NCI-H446 (cell line): ENCODE measurements around the gene PEF1.

Experiments
- DNase-seq, 2 experiments: peaks; one replicate each; lab custom pipeline; 2025; lab: John Stamatoyannopoulos, UW

PEF1 gene

GRCh38 chr1:31583995-31584868 is 60.4 kb downstream of the PEF1 start:
- DNase-seq, result no peak

GRCh38 chr1:31583082-31583994 is 61.3 kb downstream of the PEF1 start:
- no peak for DNase-seq

GRCh38 chr1:31581821-31582810 is 62.6 kb downstream of the PEF1 start:
- no peak for DNase-seq

- no peak for DNase-seq
These were observed 63.6 kb downstream of the PEF1 start for GRCh38 chr1:31580891-31581603.

- DNase-seq, result no peak
These were observed 64.2 kb downstream of the PEF1 start for GRCh38 chr1:31580513-31580870.
